ENCODE measurements around the gene GPATCH8.
"Not testable (repeated sequence)": the region's sequence is repeated elsewhere in the genome, so short reads cannot be mapped to it uniquely, and the experiment has no call there.

The GPATCH8 gene

GRCh38 chr17:44374306-44375195, 128.7 kb downstream of the GPATCH8 start:
- DNase-seq, result no peak

- no peak for DNase-seq
Observed at GRCh38 chr17:44372036-44372435, 131.2 kb downstream of the GPATCH8 start.

- DNase-seq, result not testable (repeated sequence)
Observed at GRCh38 chr17:44369414-44370023, 133.7 kb downstream of the GPATCH8 start.

- DNase-seq, result not testable (repeated sequence)
Observed at GRCh38 chr17:44368391-44369243, 134.6 kb downstream of the GPATCH8 start.

GRCh38 chr17:44367231-44367979, 135.8 kb downstream of the GPATCH8 start:
- no peak for DNase-seq

GRCh38 chr17:44365051-44365450, 138.2 kb downstream of the GPATCH8 start:
- DNase-seq, result not testable (repeated sequence)

- DNase-seq, result peak; percentile 64
Observed at GRCh38 chr17:44363613-44364159, 139.5 kb downstream of the GPATCH8 start, which contains the start of gene FAM171A2. TSS of gene FAM171A2 (minus strand) at chr17:44363853. CDS start at chr17:44363714, 139 bp downstream.

- DNase-seq, result no peak
Observed at GRCh38 chr17:44362949-44363612, 140.1 kb downstream of the GPATCH8 start.

GRCh38 chr17:44362459-44362948, 140.7 kb downstream of the GPATCH8 start:
- DNase-seq, result no peak

GRCh38 chr17:44361292-44362260, 141.6 kb downstream of the GPATCH8 start:
- DNase-seq, result no peak

- no peak for DNase-seq
Observed at GRCh38 chr17:44360826-44361225, 142.4 kb downstream of the GPATCH8 start.

GRCh38 chr17:44360144-44360533, 143.1 kb downstream of the GPATCH8 start:
- no peak for DNase-seq

- DNase-seq, result no peak
Observed at GRCh38 chr17:44359458-44360143, 143.6 kb downstream of the GPATCH8 start.

- DNase-seq, result no peak
Observed at GRCh38 chr17:44359006-44359405, 144.2 kb downstream of the GPATCH8 start.

GRCh38 chr17:44358066-44358465, 145.1 kb downstream of the GPATCH8 start:
- no peak for DNase-seq

- DNase-seq, result no peak
Observed at GRCh38 chr17:44356241-44356640, 147.0 kb downstream of the GPATCH8 start.

- no peak for DNase-seq
Observed at GRCh38 chr17:44355642-44356099, 147.5 kb downstream of the GPATCH8 start.

- no peak for DNase-seq
Observed at GRCh38 chr17:44354582-44355561, 148.3 kb downstream of the GPATCH8 start.
